Neural cell (in vitro differentiated cells): ENCODE results near the gene PIGBOS1.

Experiments
- EZH2 ChIP-seq: fragments of 200-600, 300-800 bp; shearing (Covaris generic), sonication (generic); IDR thresholded peaks from 2 replicates; pipeline ENCODE4 v1.6.1; 2014; ENCODE audit warnings: antibody characterized with exemption, low read length, borderline replicate concordance, mild to moderate bottlenecking; ENCODE audit not compliant: insufficient read depth, poor library complexity, severe bottlenecking
- MXI1 ChIP-seq: fragments of 450-650 bp; conservative IDR thresholded peaks from 2 replicates; pipeline ENCODE4 v1.6.1; 2014; ENCODE audit warnings: antibody characterized with exemption, mild to moderate bottlenecking; ENCODE audit not compliant: poor library complexity, severe bottlenecking
- TF ChIP-seq, protein P1 (sequence below): fragments of 450-650 bp; IDR thresholded peaks from 2 replicates; pipeline ENCODE4 v1.5.1; 2014; ENCODE audit warnings: antibody characterized with exemption, mild to moderate bottlenecking, moderate library complexity; ENCODE audit not compliant: poor library complexity, severe bottlenecking

DNA sequence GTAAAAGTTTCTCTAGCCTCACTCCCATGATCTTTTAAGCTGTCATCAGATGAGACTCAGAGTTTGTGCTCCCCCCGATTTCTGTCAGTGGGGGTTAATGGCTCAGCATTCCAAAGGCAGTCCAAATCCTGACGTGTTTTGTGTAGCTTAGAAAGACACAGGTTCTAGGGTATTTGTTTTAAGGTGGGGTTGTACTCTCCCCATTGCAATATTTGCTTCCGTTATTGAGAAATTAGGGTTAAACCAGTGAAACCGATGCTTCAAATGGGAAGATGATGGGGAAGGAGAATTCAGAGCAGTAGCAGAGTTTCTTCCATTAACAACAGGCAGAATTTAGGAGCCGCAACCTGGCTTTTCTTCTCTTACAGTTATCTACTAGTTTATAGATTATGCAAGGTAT is 3.5 kb upstream of the PIGBOS1 start:
- TF ChIP-seq, protein P1, sequence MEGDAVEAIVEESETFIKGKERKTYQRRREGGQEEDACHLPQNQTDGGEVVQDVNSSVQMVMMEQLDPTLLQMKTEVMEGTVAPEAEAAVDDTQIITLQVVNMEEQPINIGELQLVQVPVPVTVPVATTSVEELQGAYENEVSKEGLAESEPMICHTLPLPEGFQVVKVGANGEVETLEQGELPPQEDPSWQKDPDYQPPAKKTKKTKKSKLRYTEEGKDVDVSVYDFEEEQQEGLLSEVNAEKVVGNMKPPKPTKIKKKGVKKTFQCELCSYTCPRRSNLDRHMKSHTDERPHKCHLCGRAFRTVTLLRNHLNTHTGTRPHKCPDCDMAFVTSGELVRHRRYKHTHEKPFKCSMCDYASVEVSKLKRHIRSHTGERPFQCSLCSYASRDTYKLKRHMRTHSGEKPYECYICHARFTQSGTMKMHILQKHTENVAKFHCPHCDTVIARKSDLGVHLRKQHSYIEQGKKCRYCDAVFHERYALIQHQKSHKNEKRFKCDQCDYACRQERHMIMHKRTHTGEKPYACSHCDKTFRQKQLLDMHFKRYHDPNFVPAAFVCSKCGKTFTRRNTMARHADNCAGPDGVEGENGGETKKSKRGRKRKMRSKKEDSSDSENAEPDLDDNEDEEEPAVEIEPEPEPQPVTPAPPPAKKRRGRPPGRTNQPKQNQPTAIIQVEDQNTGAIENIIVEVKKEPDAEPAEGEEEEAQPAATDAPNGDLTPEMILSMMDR: no peak
- TF ChIP-seq MXI1: no peak
- TF ChIP-seq EZH2: no peak
